HepG2 (cell line): Measurements from ENCODE around the gene CRAMP1. TPM values are rescaled to one million over a fixed set of nuclear protein-coding genes. Genes with fewer than 3 reads are reported as not detected.

Source experiments
- ATAC-seq: fragments of 200-7000 bp; cut with Tn5 transposase; 3 replicates; pipeline ENCODE4 v1.9.1; 2020; ENCODE audit warnings: mild to moderate bottlenecking, moderate library complexity
- BruUV-seq: library from RNA; stranded (reverse); fragments of 400-500 nt; replicated peaks from 2 replicates; lab custom pipeline; 2021; lab: Mats Ljungman, UMichigan
- CTCF ChIA-PET: fragments of 300-600 bp; formaldehyde crosslinking; extraction: SDS; loops from one replicate; lab custom pipeline; 2021; ENCODE audit warnings: low total read pairs, inconsistent platforms, low intra/inter-chr PET ratio; lab: Yijun Ruan, JAX
- POLR2A ChIA-PET: fragments of 350-600 bp; sonication (Branson Sonifier 250); formaldehyde crosslinking; loops from one replicate; lab custom pipeline; 2020; ENCODE audit warnings: antibody characterized with exemption, inconsistent platforms; lab: Yijun Ruan, JAX
- DNase-seq: peaks from one replicate; pipeline ENCODE4 v3.0.0-alpha.2; 2015; ENCODE audit warnings: low spot score
- FAIRE-seq: peaks from 3 replicates; lab custom pipeline; 2011; peaks lifted over from hg19 to GRCh38; lab: Jason Lieb, UNC
- H2AFZ ChIP-seq: one replicate; pipeline ENCODE4 v1.6.1; 2011; ENCODE audit warnings: low read length, inconsistent platforms
- H3K27ac ChIP-seq: fragments of 300-600 bp; 3 replicates; pipeline ENCODE4 v1.8.0; 2011; ENCODE audit warnings: mixed run types, mild to moderate bottlenecking, mixed read lengths, low read length, inconsistent platforms; ENCODE audit not compliant: insufficient read depth; ENCODE audit errors: extremely low read length
- H3K27me3 ChIP-seq, 2 experiments: fragments of 200-600 bp in 1 of 2; 2 replicates in 1 of 2; 3 replicates in 1 of 2; pipeline versions ENCODE4 v1.6.0 to v1.8.0; 2011; ENCODE audit warnings: low read length in 2 of 2, mild to moderate bottlenecking in 2 of 2, moderate library complexity in 2 of 2, inconsistent platforms in 1 of 2; ENCODE audit not compliant: insufficient read depth in 2 of 2, control insufficient read depth in 1 of 2
- H3K36me3 ChIP-seq, 2 experiments: fragments of 200-600 bp in 1 of 2; replicated peaks in 1 of 2; 2 replicates in 1 of 2; 3 replicates in 1 of 2; pipeline versions ENCODE4 v1.5.1 to v1.8.0; 2011; ENCODE audit warnings: low read length in 2 of 2, inconsistent platforms in 1 of 2; ENCODE audit not compliant: insufficient read depth in 2 of 2, control insufficient read depth in 1 of 2
- H3K4me1 ChIP-seq: 2 replicates; pipeline ENCODE4 v1.5.1; 2012; ENCODE audit warnings: low read length, inconsistent platforms; ENCODE audit not compliant: insufficient read depth
- H3K4me2 ChIP-seq: 2 replicates; pipeline ENCODE4 v1.6.0; 2011; ENCODE audit warnings: low read depth, low read length, inconsistent platforms
- H3K4me3 ChIP-seq, 3 experiments: fragments of 200-600 bp in 1 of 3; sonication (generic), shearing (Covaris generic) in 1 of 3; replicated peaks in 1 of 3; 2 replicates each; pipeline ENCODE4 v1.5.1; 2011 to 2016; ENCODE audit warnings: low read length in 3 of 3, inconsistent platforms in 2 of 3, low read depth in 2 of 3, mild to moderate bottlenecking in 2 of 3, control low read depth in 1 of 3, mixed read lengths in 1 of 3; ENCODE audit not compliant: insufficient read depth in 1 of 3
- H3K79me2 ChIP-seq: one replicate; pipeline ENCODE4 v1.6.1; 2011; ENCODE audit warnings: low read length, inconsistent platforms; ENCODE audit not compliant: insufficient read depth
- H3K9ac ChIP-seq: 2 replicates; pipeline ENCODE4 v1.6.0; 2011; ENCODE audit warnings: mild to moderate bottlenecking, low read depth, low read length, inconsistent platforms; ENCODE audit not compliant: insufficient read depth
- H3K9me3 ChIP-seq: 2 replicates; pipeline ENCODE4 v1.5.1; 2012; ENCODE audit warnings: mild to moderate bottlenecking, low read length
- H4K20me1 ChIP-seq: 2 replicates; pipeline ENCODE4 v1.6.0; 2011; ENCODE audit warnings: inconsistent platforms, mild to moderate bottlenecking, low read length, moderate library complexity; ENCODE audit not compliant: insufficient read depth
- ARNT2 ChIP-seq: sonication (generic); formaldehyde crosslinking; IDR thresholded peaks from 2 replicates; pipeline ENCODE4 v1.8.0; 2022; ENCODE audit warnings: mild to moderate bottlenecking, low read depth, missing genetic modification reagents, moderate library complexity
- BRCA1 ChIP-seq: sonication (generic); formaldehyde crosslinking; IDR thresholded peaks from 2 replicates; pipeline ENCODE4 v1.4.0; 2020; ENCODE audit warnings: missing genetic modification reagents
- DR1 ChIP-seq: sonication (generic); formaldehyde crosslinking; IDR thresholded peaks from 2 replicates; pipeline ENCODE4 v1.8.0; 2021; ENCODE audit warnings: mild to moderate bottlenecking, missing genetic modification reagents, inconsistent platforms
- EZH2 ChIP-seq: conservative IDR thresholded peaks from 2 replicates; pipeline ENCODE4 v1.6.1; 2012; ENCODE audit warnings: mild to moderate bottlenecking, low read depth, low read length, moderate library complexity
- HDAC1 ChIP-seq: sonication (generic); formaldehyde crosslinking; IDR thresholded peaks from 2 replicates; pipeline ENCODE4 v1.5.1; 2020; ENCODE audit warnings: mild to moderate bottlenecking, missing genetic modification reagents
- HIVEP1 ChIP-seq: sonication (generic); formaldehyde crosslinking; IDR thresholded peaks from 2 replicates; pipeline ENCODE4 v1.4.0; 2020; ENCODE audit warnings: mild to moderate bottlenecking, missing genetic modification reagents
- MYNN ChIP-seq: sonication (generic); formaldehyde crosslinking; IDR thresholded peaks from 2 replicates; pipeline ENCODE4 v1.4.0; 2020; ENCODE audit warnings: mild to moderate bottlenecking, low read depth, missing genetic modification reagents
- NFE2L2 ChIP-seq: fragments of 150-350 bp; IDR thresholded peaks from 2 replicates; pipeline ENCODE4 v1.6.1; 2014; ENCODE audit warnings: low read length
- TFDP2 ChIP-seq: sonication (generic); formaldehyde crosslinking; IDR thresholded peaks from 2 replicates; pipeline ENCODE4 v1.4.0; 2020; ENCODE audit warnings: missing genetic modification reagents
- ZNF709 ChIP-seq: sonication (generic); formaldehyde crosslinking; IDR thresholded peaks from 2 replicates; pipeline ENCODE4 v1.5.0; 2020; ENCODE audit warnings: mild to moderate bottlenecking, missing genetic modification reagents
- ZNF850 ChIP-seq: sonication (generic); formaldehyde crosslinking; conservative IDR thresholded peaks from 2 replicates; pipeline ENCODE4 v1.9.0; 2021; ENCODE audit warnings: mild to moderate bottlenecking, missing genetic modification reagents
- ZNF879 ChIP-seq: sonication (generic); formaldehyde crosslinking; IDR thresholded peaks from 2 replicates; pipeline ENCODE4 v1.8.1; 2023; ENCODE audit warnings: missing genetic modification reagents
- WGBS: methylation state at CpG from one replicate; pipeline ENCODE4 v1.1.6; 2017; ENCODE audit warnings: low lambda C conversion rate; 5-methylcytosine and 5-hydroxymethylcytosine counted together
- in situ Hi-C: cut with HindIII; loops from 2 replicates; pipeline ENCODE4 v1.10.0; 2017; ENCODE audit warnings: low pct_unique_long_range_greater_than_20kb; ENCODE audit not compliant: extremely low pct_ligation_motif_present
- intact Hi-C: fragments of 100-400 bp; cut with micrococcal nuclease; formaldehyde crosslinking; loops from one replicate; pipeline ENCODE4 v1.10.0; 2022; ENCODE audit not compliant: unreplicated experiment
- polyA plus RNA-seq, 8 experiments: library from polyadenylated mRNA; depleted of rRNA in 3 of 8; stranded (reverse) in 7 of 8; unstranded in 1 of 8; fragments of >200 nt; fragmentation: Illumina TruSeq in 4 of 8; extraction: Trizol in 4 of 8; gene quantifications; 2 replicates each; pipeline versions ENCODE4 v1.2.1 to v1.2.3, GENCODE V29; 2011 to 2016; ENCODE audit warnings: low read depth in 4 of 8, missing spikeins in 1 of 8, mixed read lengths in 1 of 8; ENCODE audit not compliant: insufficient read depth in 1 of 8
- total RNA-seq, 5 experiments: library from RNA; depleted of rRNA; stranded (reverse); fragments of >200 nt; fragmentation: Illumina TruSeq; extraction: Trizol; gene quantifications; 2 replicates each; pipeline ENCODE4 v1.2.3, GENCODE V29; 2016; ENCODE audit warnings: low read depth in 1 of 5
- TF ChIP-seq, protein P1 (sequence below): IDR thresholded peaks from 2 replicates; pipeline ENCODE4 v1.6.1; 2016
- TF ChIP-seq, protein P2 (sequence below): sonication (generic); formaldehyde crosslinking; IDR thresholded peaks from 2 replicates; pipeline ENCODE4 v1.5.0; 2020; ENCODE audit warnings: mild to moderate bottlenecking, missing genetic modification reagents
- TF ChIP-seq, protein P3 (sequence below): sonication (generic); formaldehyde crosslinking; IDR thresholded peaks from 2 replicates; pipeline ENCODE4 v1.5.0; 2020; ENCODE audit warnings: missing genetic modification reagents

The CRAMP1 gene
- total and polyA plus RNA-seq, 2 of the 13 experiments (the other 11 are each of a cell fraction or from before 2014, with no cell fraction given): 6.8 to 9.7 TPM

- DNase-seq (no peak), ATAC-seq (no peak), FAIRE-seq (no peak)
- in situ Hi-C loops: no loop called here
- no peak overlapping the region for H3K27ac ChIP-seq
- peaks cover 34 to 80% of the 10 kb centered on the region in 2 experiments for H3K36me3 ChIP-seq
- no peak overlapping the region for H3K4me2 ChIP-seq
- no peak overlapping the region for H2AFZ ChIP-seq
- TF ChIP-seq ARNT2 (CRISPR knock-in tag) (no peak), MYNN (CRISPR knock-in tag) (no peak), EZH2 (no peak), HIVEP1 (CRISPR knock-in tag) (no peak), ZNF709 (CRISPR knock-in tag) (no peak), ZNF879 (no peak), ZNF850 (CRISPR knock-in tag) (no peak)
- TF ChIP-seq, protein P1, sequence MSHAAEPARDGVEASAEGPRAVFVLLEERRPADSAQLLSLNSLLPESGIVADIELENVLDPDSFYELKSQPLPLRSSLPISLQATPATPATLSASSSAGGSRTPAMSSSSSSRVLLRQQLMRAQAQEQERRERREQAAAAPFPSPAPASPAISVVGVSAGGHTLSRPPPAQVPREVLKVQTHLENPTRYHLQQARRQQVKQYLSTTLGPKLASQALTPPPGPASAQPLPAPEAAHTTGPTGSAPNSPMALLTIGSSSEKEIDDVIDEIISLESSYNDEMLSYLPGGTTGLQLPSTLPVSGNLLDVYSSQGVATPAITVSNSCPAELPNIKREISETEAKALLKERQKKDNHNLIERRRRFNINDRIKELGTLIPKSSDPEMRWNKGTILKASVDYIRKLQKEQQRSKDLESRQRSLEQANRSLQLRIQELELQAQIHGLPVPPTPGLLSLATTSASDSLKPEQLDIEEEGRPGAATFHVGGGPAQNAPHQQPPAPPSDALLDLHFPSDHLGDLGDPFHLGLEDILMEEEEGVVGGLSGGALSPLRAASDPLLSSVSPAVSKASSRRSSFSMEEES: no peak
- no peaks in the 10 kb centered on the region for H3K27me3 ChIP-seq
- H3K79me2 ChIP-seq: peaks cover 8% of the 10 kb centered on the region
- no peaks in the 10 kb centered on the region for H3K9me3 ChIP-seq
- 91% methylated on average over 6 of the region's 12 CpGs for WGBS
- no peaks in the 10 kb centered on the region for H3K4me1 ChIP-seq
- CTCF ChIA-PET: no interaction called here
- POLR2A ChIA-PET: no interaction called here
- intact Hi-C loops: no loop called here
- H4K20me1 ChIP-seq: peaks cover 6% of the 10 kb centered on the region
- no peak overlapping the region for H3K9ac ChIP-seq
- no TSS peak for BruUV-seq
- no peak overlapping the region for H3K4me3 ChIP-seq
Measured at GRCh38 chr16:1634541-1634940, 22.4 kb downstream of the CRAMP1 start.

- no TSS peak for BruUV-seq
- H3K79me2 ChIP-seq: peaks cover 8% of the 10 kb centered on the region
- H3K9me3 ChIP-seq: no peaks in the 10 kb centered on the region
- in situ Hi-C loops (no loop called here), intact Hi-C loops (loop anchor here (1.0 kb wide), 1 partner anchor 27 kb away; no protein-coding TSS in a partner anchor)
- 92% methylated on average over 5 of the region's 13 CpGs for WGBS
- ChIA-PET CTCF (no interaction called here), POLR2A (no interaction called here)
- H3K4me1 ChIP-seq: no peaks in the 10 kb centered on the region
- no peak overlapping the region for H3K27ac ChIP-seq
- ATAC-seq (no peak), DNase-seq (no peak), FAIRE-seq (no peak)
- H4K20me1 ChIP-seq: peaks cover 6% of the 10 kb centered on the region
- no peak overlapping the region for H3K4me2 ChIP-seq
- no peaks in the 10 kb centered on the region for H3K27me3 ChIP-seq
- no peak overlapping the region for H3K9ac ChIP-seq
- no peak overlapping the region for H3K4me3 ChIP-seq
- peaks cover 36 to 81% of the 10 kb centered on the region in 2 experiments for H3K36me3 ChIP-seq
- H2AFZ ChIP-seq: no peak overlapping the region
- TF ChIP-seq NFE2L2: no peak
- no peak for TF ChIP-seq TFDP2
- TF ChIP-seq, protein P2, sequence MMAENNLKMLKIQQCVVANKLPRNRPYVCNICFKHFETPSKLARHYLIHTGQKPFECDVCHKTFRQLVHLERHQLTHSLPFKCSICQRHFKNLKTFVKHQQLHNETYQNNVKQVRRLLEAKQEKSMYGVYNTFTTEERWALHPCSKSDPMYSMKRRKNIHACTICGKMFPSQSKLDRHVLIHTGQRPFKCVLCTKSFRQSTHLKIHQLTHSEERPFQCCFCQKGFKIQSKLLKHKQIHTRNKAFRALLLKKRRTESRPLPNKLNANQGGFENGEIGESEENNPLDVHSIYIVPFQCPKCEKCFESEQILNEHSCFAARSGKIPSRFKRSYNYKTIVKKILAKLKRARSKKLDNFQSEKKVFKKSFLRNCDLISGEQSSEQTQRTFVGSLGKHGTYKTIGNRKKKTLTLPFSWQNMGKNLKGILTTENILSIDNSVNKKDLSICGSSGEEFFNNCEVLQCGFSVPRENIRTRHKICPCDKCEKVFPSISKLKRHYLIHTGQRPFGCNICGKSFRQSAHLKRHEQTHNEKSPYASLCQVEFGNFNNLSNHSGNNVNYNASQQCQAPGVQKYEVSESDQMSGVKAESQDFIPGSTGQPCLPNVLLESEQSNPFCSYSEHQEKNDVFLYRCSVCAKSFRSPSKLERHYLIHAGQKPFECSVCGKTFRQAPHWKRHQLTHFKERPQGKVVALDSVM (CRISPR knock-in tag): no peak
- TF ChIP-seq HDAC1 (CRISPR knock-in tag): no peak
- no peak for TF ChIP-seq BRCA1 (CRISPR knock-in tag)
- TF ChIP-seq, protein P3, sequence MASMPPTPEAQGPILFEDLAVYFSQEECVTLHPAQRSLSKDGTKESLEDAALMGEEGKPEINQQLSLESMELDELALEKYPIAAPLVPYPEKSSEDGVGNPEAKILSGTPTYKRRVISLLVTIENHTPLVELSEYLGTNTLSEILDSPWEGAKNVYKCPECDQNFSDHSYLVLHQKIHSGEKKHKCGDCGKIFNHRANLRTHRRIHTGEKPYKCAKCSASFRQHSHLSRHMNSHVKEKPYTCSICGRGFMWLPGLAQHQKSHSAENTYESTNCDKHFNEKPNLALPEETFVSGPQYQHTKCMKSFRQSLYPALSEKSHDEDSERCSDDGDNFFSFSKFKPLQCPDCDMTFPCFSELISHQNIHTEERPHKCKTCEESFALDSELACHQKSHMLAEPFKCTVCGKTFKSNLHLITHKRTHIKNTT: no peak
- no peak for TF ChIP-seq DR1 (CRISPR knock-in tag)
Measured at GRCh38 chr16:1635070-1635469, 22.9 kb downstream of the CRAMP1 start.
